ENCODE results near the gene DRAP1. TPM values are rescaled to one million over a fixed set of nuclear protein-coding genes. Genes with fewer than 3 reads are reported as not detected.

DRAP1 gene
- total and polyA plus RNA-seq, 2 experiments from 2014 or later, result 121 to 294 TPM

DNA sequence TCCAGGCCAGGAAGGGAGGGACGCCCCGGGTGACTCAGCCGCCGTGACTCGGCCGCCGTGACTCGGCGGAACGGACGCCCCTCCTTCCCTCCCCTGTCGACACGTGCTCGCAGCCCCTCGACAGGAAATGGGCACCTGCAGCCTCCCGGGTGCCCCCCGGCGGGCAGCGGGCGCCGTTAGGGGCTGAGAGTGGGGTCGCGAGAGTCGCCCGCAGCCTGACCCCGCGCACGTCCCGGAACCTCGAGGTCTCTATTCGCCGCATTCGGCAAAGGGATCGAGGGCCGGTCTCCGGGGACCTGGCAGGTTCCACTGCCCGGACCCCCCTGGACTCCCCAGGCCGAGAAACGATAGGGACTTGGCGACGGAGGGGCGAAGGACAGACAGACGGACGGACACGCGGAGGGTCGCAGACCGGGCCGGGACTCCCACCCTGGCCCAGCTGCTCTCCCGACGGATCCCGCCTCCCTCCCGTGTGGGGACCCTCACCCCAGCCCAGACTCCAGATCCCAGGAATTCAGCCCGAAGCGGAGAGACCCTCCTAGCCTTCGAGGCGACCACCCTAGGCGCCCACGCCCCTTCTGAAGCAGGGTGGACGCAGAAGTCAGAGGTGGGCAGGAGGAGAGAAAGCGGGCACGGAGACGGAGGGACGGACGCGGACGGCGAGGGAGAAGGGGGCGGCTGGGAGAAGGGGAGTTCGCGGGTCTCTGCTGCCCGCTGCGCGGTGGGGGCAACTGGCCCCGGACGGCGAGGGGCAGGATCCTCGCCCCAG, 19.7 kb upstream of the DRAP1 start (continued):
- no peak for TF ChIP-seq ZNF114 (CRISPR knock-in tag; IDR thresholded peaks at IDR 0.05)

DNA sequence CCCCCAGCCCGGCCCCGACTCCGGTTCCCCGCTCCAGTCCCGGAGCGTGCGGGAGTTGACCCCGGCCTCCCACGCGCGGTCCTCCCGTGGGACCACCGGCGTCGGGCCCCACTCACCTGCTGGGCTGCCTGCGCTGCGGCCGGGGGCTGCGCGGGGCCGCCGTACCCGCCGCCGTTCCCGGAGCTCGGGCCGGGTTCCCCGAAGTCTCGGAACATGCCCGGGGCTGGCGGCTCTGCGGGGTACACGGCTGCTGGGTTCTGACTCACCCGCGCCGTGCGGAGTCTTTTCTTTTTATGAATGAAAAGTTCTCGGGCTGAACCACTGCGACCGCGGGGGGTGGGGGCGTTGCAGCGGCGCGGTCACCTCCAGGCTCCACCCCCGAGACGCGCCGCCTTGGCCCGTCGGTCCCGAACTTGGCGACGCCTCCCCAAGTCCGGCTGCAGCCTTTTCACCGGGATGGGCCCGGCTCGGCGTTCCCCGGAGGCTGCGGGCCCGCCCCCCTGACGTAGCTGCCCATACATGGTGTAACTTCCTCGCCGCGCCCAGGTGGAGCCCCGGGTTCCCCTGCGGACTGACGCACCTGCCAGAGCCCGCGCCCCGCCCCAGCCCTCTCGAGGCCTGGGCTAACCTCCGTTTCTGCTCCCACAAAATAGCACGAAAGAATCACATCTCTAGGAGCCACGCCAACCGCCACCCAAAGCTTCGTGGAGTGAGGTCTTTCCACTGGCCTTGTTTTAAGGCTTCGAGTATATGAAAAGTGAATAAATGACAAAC, 18.9 kb upstream of the DRAP1 start, which contains the start of gene FOSL1:
Gene FOSL1 (minus strand): TSS at position 264 of the 774 bp plus-strand sequence. CDS start 49 bp downstream, at position 215.
- no peaks in the 10 kb centered on the region for H3K36me3 ChIP-seq (ENCODE audit: insufficient read depth)
- Mint-ChIP-seq H3K4me3 (peak within 1 kb of the TSS; percentile 74), H3K27ac (no peak within 1 kb of the TSS), H3K27me3 (ENCODE audit: insufficient read depth, low read depth, poor library complexity) (peaks cover 55% of the 10 kb centered on the region), H3K9me3 (peaks cover 2% of the 10 kb centered on the region; the same call in 1 of the 3 replicates), H3K36me3 (ENCODE audit: low read depth) (peaks cover 1% of the 10 kb centered on the region; the same call in 1 of the 3 replicates), H3K4me1 (peaks cover 7% of the 10 kb centered on the region; the same call in 2 of the 3 replicates)
- peak within 1 kb of the TSS; percentile 74 for H3K4me3 ChIP-seq
- no peaks in the 10 kb centered on the region for H3K79me2 ChIP-seq (replicated peaks; ENCODE audit: insufficient read depth)
- no peaks in the 10 kb centered on the region for H4K20me1 ChIP-seq (replicated peaks; ENCODE audit: insufficient read depth)
- peaks cover 16% of the 10 kb centered on the region for H3F3A ChIP-seq (replicated peaks; ENCODE audit: low read depth)
- H3K27ac ChIP-seq (ENCODE audit: low read depth), result no peak within 1 kb of the TSS
- peak; percentile 39; the same call in 1 of the 2 replicates for TF ChIP-seq POLR2AphosphoS5 (IDR thresholded peaks at IDR 0.05; ENCODE audit: low read depth)
- TF ChIP-seq ZNF462 (CRISPR knock-in tag; IDR thresholded peaks at IDR 0.05), result no peak
- peak; percentile 91 for TF ChIP-seq CREB1 (CRISPR knock-in tag; IDR thresholded peaks at IDR 0.05; ENCODE audit: low read depth)
- peaks cover 8% of the 10 kb centered on the region for H3K4me1 ChIP-seq (ENCODE audit: insufficient read depth)
- peak within 1 kb of the TSS; percentile 85 for H3K4me2 ChIP-seq
- ATAC-seq (peak; percentile 89), DNase-seq (ENCODE audit: low spot score) (peak; percentile 98)
- H2AFZ ChIP-seq, result peak within 1 kb of the TSS; percentile 94
- no peaks in the 10 kb centered on the region for H3K9me2 ChIP-seq (ENCODE audit: insufficient read depth)
- H3K27me3 ChIP-seq (ENCODE audit: insufficient read depth), result peaks cover 59% of the 10 kb centered on the region
